ENCODE data around the gene MAN1A1. TPM values are rescaled to one million over a fixed set of nuclear protein-coding genes. Genes with fewer than 3 reads are reported as not detected.

MAN1A1 gene
- total and polyA plus RNA-seq, 2 experiments from 2014 or later = 2.0 to 8.7 TPM

DNA sequence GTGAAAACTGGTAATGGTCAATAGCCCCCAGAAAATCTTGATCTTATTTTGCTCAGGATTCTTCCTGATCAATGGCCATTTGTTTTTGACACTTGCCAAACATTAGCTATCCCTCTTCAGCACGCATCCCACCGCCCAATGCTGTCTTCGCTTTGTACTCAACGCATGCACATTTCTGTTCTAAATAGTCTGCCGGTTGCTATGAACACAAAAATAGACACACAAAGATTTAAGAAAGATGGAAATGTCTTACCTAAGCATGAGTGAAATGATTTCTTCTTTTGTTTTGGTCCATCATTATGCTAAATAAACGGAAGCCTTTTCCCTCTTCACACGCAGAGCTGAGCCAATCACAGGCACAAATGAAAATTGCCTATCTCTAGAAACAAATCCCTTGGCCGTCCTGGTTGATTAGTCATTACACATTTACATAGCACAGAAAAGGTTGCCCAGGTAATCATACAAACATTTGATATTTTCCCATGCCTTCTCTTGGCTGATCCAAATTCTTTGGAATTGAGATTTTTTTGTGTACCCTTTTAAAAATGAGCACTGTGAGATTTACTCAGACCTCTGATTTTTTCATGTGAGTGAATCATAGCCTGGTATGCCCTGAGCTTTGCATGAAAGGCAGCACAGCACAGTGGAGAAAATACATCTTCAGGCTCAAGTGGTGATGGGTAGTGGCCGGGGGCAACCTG, 200.6 kb downstream of the MAN1A1 start:
- Mint-ChIP-seq H3K9me3 (no peaks in the 10 kb centered on the region), H3K4me3 (no peak overlapping the region), H3K4me1 (peaks cover 4% of the 10 kb centered on the region; the same call in 1 of the 3 replicates), H3K27me3 (ENCODE audit: insufficient read depth, low read depth, poor library complexity) (peaks cover 4% of the 10 kb centered on the region), H3K27ac (no peak overlapping the region), H3K36me3 (ENCODE audit: low read depth) (no peaks in the 10 kb centered on the region)
- H3K79me2 ChIP-seq (replicated peaks; ENCODE audit: insufficient read depth) = no peaks in the 10 kb centered on the region
- H3K9me2 ChIP-seq (ENCODE audit: insufficient read depth) = no peaks in the 10 kb centered on the region
- no peak overlapping the region for H3K4me2 ChIP-seq
- H3K4me3 ChIP-seq = no peak overlapping the region
- no peak for DNase-seq (ENCODE audit: low spot score)
- H3F3A ChIP-seq (replicated peaks; ENCODE audit: low read depth) = no peaks in the 10 kb centered on the region
- no peak for TF ChIP-seq CREB1 (CRISPR knock-in tag; IDR thresholded peaks at IDR 0.05; ENCODE audit: low read depth)
- H3K36me3 ChIP-seq (ENCODE audit: insufficient read depth) = no peaks in the 10 kb centered on the region
- H4K20me1 ChIP-seq (replicated peaks; ENCODE audit: insufficient read depth) = no peaks in the 10 kb centered on the region
- H2AFZ ChIP-seq = no peak overlapping the region
- H3K27ac ChIP-seq (ENCODE audit: low read depth) = no peak overlapping the region
- no peaks in the 10 kb centered on the region for H3K27me3 ChIP-seq (ENCODE audit: insufficient read depth)
- ATAC-seq = no peak
- no peaks in the 10 kb centered on the region for H3K4me1 ChIP-seq (ENCODE audit: insufficient read depth)

DNA sequence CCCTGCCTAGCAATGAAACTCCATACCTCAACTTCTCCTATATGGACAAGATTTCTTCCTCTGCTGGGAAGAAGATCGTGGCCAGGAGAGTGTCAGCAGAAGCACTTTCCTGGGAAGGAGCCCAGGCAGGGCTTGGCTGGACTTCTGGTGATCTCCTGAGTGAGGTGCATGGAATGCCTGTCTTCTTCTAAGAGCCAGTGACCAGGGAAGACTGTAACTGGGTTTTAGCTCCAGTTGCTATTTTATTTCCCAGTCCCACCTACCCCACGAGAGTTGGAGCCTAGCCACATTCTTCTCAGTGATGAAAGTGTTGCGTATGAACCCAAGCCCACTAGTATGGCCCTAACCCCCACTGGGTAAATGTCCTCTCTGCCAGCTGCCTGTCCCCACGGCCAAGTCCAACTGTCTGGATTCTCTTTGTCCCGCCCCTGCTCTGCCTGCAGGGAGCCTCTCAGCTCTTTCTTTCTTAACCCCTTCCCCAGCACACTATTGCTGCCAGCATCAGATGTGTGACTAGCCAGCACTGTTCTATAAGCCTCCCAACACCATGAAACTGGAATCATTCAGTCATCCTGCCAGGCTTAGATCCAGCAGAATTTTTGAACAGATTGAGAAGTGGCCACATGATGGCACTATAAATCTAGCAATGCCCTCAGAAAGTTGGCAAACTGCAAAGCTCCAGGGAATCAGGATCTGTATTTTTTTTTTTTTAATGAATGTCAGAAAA, 201.3 kb downstream of the MAN1A1 start:
- no peaks in the 10 kb centered on the region for H3K9me2 ChIP-seq (ENCODE audit: insufficient read depth)
- no peaks in the 10 kb centered on the region for H3K4me1 ChIP-seq (ENCODE audit: insufficient read depth)
- TF ChIP-seq ZNF114 (CRISPR knock-in tag; IDR thresholded peaks at IDR 0.05) = no peak
- TF ChIP-seq, protein P1, sequence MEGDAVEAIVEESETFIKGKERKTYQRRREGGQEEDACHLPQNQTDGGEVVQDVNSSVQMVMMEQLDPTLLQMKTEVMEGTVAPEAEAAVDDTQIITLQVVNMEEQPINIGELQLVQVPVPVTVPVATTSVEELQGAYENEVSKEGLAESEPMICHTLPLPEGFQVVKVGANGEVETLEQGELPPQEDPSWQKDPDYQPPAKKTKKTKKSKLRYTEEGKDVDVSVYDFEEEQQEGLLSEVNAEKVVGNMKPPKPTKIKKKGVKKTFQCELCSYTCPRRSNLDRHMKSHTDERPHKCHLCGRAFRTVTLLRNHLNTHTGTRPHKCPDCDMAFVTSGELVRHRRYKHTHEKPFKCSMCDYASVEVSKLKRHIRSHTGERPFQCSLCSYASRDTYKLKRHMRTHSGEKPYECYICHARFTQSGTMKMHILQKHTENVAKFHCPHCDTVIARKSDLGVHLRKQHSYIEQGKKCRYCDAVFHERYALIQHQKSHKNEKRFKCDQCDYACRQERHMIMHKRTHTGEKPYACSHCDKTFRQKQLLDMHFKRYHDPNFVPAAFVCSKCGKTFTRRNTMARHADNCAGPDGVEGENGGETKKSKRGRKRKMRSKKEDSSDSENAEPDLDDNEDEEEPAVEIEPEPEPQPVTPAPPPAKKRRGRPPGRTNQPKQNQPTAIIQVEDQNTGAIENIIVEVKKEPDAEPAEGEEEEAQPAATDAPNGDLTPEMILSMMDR (conservative IDR thresholded peaks at IDR 0.05; ENCODE audit: low read depth in 2 of 2) = peak; percentile 80 to 81
- peaks cover 4% of the 10 kb centered on the region; the same call in 1 of the 3 replicates for H3K4me1 Mint-ChIP-seq
- 0 out of 3 replicates have a peak, but pooled peaks cover 2% of the 10 kb centered on the region for H3K36me3 Mint-ChIP-seq (ENCODE audit: low read depth)
- H3K27ac ChIP-seq (ENCODE audit: low read depth) = no peak overlapping the region
- ATAC-seq = peak; percentile 77
- H2AFZ ChIP-seq = no peak overlapping the region
- no peaks in the 10 kb centered on the region for H3K27me3 ChIP-seq (ENCODE audit: insufficient read depth)
- no peak overlapping the region for H3K27ac Mint-ChIP-seq
- no peaks in the 10 kb centered on the region for H3F3A ChIP-seq (replicated peaks; ENCODE audit: low read depth)
- H3K27me3 Mint-ChIP-seq (ENCODE audit: insufficient read depth, low read depth, poor library complexity) = peaks cover 4% of the 10 kb centered on the region
- no peak overlapping the region for H3K4me3 ChIP-seq
- H3K36me3 ChIP-seq (ENCODE audit: insufficient read depth) = no peaks in the 10 kb centered on the region
- peak; percentile 68 for DNase-seq (ENCODE audit: low spot score)
- 0 out of 3 replicates have a peak, but pooled peaks cover 3% of the 10 kb centered on the region for H3K9me3 Mint-ChIP-seq
- no peaks in the 10 kb centered on the region for H4K20me1 ChIP-seq (replicated peaks; ENCODE audit: insufficient read depth)
- no peaks in the 10 kb centered on the region for H3K79me2 ChIP-seq (replicated peaks; ENCODE audit: insufficient read depth)
- no peak overlapping the region for H3K4me2 ChIP-seq
- no peak overlapping the region for H3K4me3 Mint-ChIP-seq

- Mint-ChIP-seq H3K4me1 (peaks cover 4% of the 10 kb centered on the region; the same call in 1 of the 3 replicates), H3K9me3 (0 out of 3 replicates have a peak, but pooled peaks cover 3% of the 10 kb centered on the region), H3K27ac (no peak overlapping the region), H3K4me3 (no peak overlapping the region), H3K27me3 (ENCODE audit: insufficient read depth, low read depth, poor library complexity) (peaks cover 4% of the 10 kb centered on the region), H3K36me3 (ENCODE audit: low read depth) (0 out of 3 replicates have a peak, but pooled peaks cover 2% of the 10 kb centered on the region)
- ATAC-seq (no peak), DNase-seq (ENCODE audit: low spot score) (no peak)
- H3K4me1 ChIP-seq (ENCODE audit: insufficient read depth) = no peaks in the 10 kb centered on the region
- H3K27ac ChIP-seq (ENCODE audit: low read depth) = no peak overlapping the region
- H3K9me2 ChIP-seq (ENCODE audit: insufficient read depth) = no peaks in the 10 kb centered on the region
- no peaks in the 10 kb centered on the region for H4K20me1 ChIP-seq (replicated peaks; ENCODE audit: insufficient read depth)
- no peaks in the 10 kb centered on the region for H3K27me3 ChIP-seq (ENCODE audit: insufficient read depth)
- no peak overlapping the region for H3K4me2 ChIP-seq
- no peaks in the 10 kb centered on the region for H3F3A ChIP-seq (replicated peaks; ENCODE audit: low read depth)
- H2AFZ ChIP-seq = no peak overlapping the region
- no peak overlapping the region for H3K4me3 ChIP-seq
- H3K36me3 ChIP-seq (ENCODE audit: insufficient read depth) = no peaks in the 10 kb centered on the region
- no peaks in the 10 kb centered on the region for H3K79me2 ChIP-seq (replicated peaks; ENCODE audit: insufficient read depth)
- no peak for TF ChIP-seq NANOG (IDR thresholded peaks at IDR 0.05; ENCODE audit: borderline replicate concordance)
- TF ChIP-seq ZNF114 (CRISPR knock-in tag; IDR thresholded peaks at IDR 0.05) = no peak
- TF ChIP-seq, protein P2, sequence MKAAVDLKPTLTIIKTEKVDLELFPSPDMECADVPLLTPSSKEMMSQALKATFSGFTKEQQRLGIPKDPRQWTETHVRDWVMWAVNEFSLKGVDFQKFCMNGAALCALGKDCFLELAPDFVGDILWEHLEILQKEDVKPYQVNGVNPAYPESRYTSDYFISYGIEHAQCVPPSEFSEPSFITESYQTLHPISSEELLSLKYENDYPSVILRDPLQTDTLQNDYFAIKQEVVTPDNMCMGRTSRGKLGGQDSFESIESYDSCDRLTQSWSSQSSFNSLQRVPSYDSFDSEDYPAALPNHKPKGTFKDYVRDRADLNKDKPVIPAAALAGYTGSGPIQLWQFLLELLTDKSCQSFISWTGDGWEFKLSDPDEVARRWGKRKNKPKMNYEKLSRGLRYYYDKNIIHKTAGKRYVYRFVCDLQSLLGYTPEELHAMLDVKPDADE (IDR thresholded peaks at IDR 0.05) = no peak
- no peak for TF ChIP-seq JUNB (IDR thresholded peaks at IDR 0.05; ENCODE audit: unreplicated experiment)
- TF ChIP-seq ZNF331 (CRISPR knock-in tag; IDR thresholded peaks at IDR 0.05; ENCODE audit: low read depth) = no peak
- no peak for TF ChIP-seq CREB1 (CRISPR knock-in tag; IDR thresholded peaks at IDR 0.05; ENCODE audit: low read depth)
- TF ChIP-seq EZH2 (IDR thresholded peaks at IDR 0.05; ENCODE audit: low read depth, unreplicated experiment) = no peak
- TF ChIP-seq, protein P1 (conservative IDR thresholded peaks at IDR 0.05; ENCODE audit: low read depth in 2 of 2) = no peak
Observed at GRCh38 chr6:119147101-119148053, 202.2 kb downstream of the MAN1A1 start.
